ENCODE data around the gene ST8SIA4.
A peak's percentile ranks its signal among the peaks of the same experiment; 100 is the strongest.
"Not testable (repeated sequence)": the region's sequence is repeated elsewhere in the genome, so short reads cannot be mapped to it uniquely, and the experiment has no call there.

ST8SIA4 gene

GRCh38 chr5:100789694-100790093 lies 113.4 kb downstream of the ST8SIA4 start:
- peaks cover 10 to 39% of the 10 kb centered on the region in 2 donors for H3K9me3 Mint-ChIP-seq

GRCh38 chr5:100788417-100788816 lies 114.7 kb downstream of the ST8SIA4 start:
- Mint-ChIP-seq H3K4me3 (no peak overlapping the region), H3K9me3 (peaks cover 10 to 30% of the 10 kb centered on the region in 2 donors), H3K27me3 (peaks cover 11% of the 10 kb centered on the region), H3K4me1 (peaks cover 8% of the 10 kb centered on the region), H3K27ac (no peak overlapping the region)
- no peak for ATAC-seq
- DNase-seq = no peak

More at GRCh38 chr5:100789694-100790093, 113.4 kb downstream of the ST8SIA4 start:
- ATAC-seq (no peak), DNase-seq (no peak)
- H3K4me3 Mint-ChIP-seq = no peak overlapping the region
- H3K4me1 Mint-ChIP-seq = peaks cover 8% of the 10 kb centered on the region
- peaks cover 11% of the 10 kb centered on the region for H3K27me3 Mint-ChIP-seq
- H3K27ac Mint-ChIP-seq = no peak overlapping the region

GRCh38 chr5:100787648-100788047 lies 115.4 kb downstream of the ST8SIA4 start:
- Mint-ChIP-seq H3K4me3 (no peak overlapping the region), H3K4me1 (peaks cover 8% of the 10 kb centered on the region), H3K27me3 (peaks cover 11% of the 10 kb centered on the region), H3K27ac (no peak overlapping the region), H3K9me3 (peaks cover 8 to 22% of the 10 kb centered on the region in 2 donors)
- ATAC-seq (no peak), DNase-seq (no peak)

GRCh38 chr5:100785536-100785935 lies 117.5 kb downstream of the ST8SIA4 start:
- not testable (repeated sequence) for H3K27me3 Mint-ChIP-seq, DNase-seq, H3K4me3 Mint-ChIP-seq, H3K27ac Mint-ChIP-seq, ATAC-seq
- peaks cover 17% of the 10 kb centered on the region for H3K4me1 Mint-ChIP-seq
- H3K9me3 Mint-ChIP-seq = peaks cover 14 to 18% of the 10 kb centered on the region in 2 donors

- peak overlapping the region; percentile 93 to 98 for H3K27ac Mint-ChIP-seq
- no peak for DNase-seq
- H3K27me3 Mint-ChIP-seq = no peaks in the 10 kb centered on the region
- H3K9me3 Mint-ChIP-seq = peaks cover 7 to 15% of the 10 kb centered on the region in 2 donors
- peak; percentile 87 for ATAC-seq
- peak overlapping the region; percentile 68 to 80 for H3K4me3 Mint-ChIP-seq
- H3K4me1 Mint-ChIP-seq = peaks cover 48% of the 10 kb centered on the region
Observed at GRCh38 chr5:100780376-100780870, 122.7 kb downstream of the ST8SIA4 start.

- Mint-ChIP-seq H3K27me3 (no peaks in the 10 kb centered on the region), H3K4me3 (peak overlapping the region; percentile 68 to 80), H3K9me3 (peaks cover 1 to 11% of the 10 kb centered on the region in 2 donors), H3K4me1 (peaks cover 54% of the 10 kb centered on the region), H3K27ac (peak overlapping the region; percentile 93 to 98)
- DNase-seq (no peak), ATAC-seq (peak; percentile 44)
Observed at GRCh38 chr5:100779669-100780375, 123.3 kb downstream of the ST8SIA4 start.

DNA sequence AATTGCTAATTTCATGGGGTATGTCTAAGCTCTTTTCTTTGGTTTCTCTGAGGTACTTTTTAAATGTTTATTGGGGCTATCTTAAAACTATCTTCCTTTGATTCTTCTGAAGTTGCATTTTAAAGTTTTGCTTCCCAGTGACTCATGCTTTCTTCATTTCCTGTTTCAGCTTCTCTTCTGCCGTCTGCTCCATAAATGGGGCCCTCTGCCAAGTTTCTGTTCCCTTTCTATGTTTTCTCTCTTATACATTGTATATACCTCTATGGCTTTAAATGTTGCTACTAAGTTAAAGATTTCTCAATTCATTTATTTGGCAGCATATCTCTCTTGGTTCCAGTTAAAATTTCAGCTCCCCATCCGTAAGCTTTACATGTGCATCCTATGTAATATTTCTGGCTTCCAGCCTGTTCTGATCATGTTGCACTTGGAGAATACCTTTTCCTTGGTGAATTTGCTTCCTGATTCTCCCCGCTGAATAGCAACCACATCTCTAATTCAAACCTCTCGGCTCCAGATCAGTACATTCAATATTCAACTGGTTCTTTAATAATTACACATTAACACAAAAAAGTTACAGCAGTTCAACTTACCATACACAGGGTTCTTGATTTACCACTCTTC lies 125.3 kb downstream of the ST8SIA4 start:
- DNase-seq (no peak), ATAC-seq (no peak)
- no peaks in the 10 kb centered on the region for H3K27me3 Mint-ChIP-seq
- H3K27ac Mint-ChIP-seq = peak overlapping the region; percentile 1 to 94
- H3K9me3 Mint-ChIP-seq = peaks cover 0 to 10% of the 10 kb centered on the region in 2 donors
- peak overlapping the region; percentile 51 to 65 for H3K4me3 Mint-ChIP-seq
- peaks cover 55% of the 10 kb centered on the region for H3K4me1 Mint-ChIP-seq

- H3K27me3 Mint-ChIP-seq = no peaks in the 10 kb centered on the region
- DNase-seq = no peak
- H3K9me3 Mint-ChIP-seq = peaks cover 0 to under 1% of the 10 kb centered on the region in 2 donors
- no peak overlapping the region for H3K27ac Mint-ChIP-seq
- H3K4me1 Mint-ChIP-seq = peaks cover 50% of the 10 kb centered on the region
- H3K4me3 Mint-ChIP-seq = no peak overlapping the region
- ATAC-seq = no peak
Observed at GRCh38 chr5:100775533-100775855, 127.6 kb downstream of the ST8SIA4 start.

- DNase-seq (no peak), ATAC-seq (no peak)
- H3K4me3 Mint-ChIP-seq = no peak overlapping the region
- H3K4me1 Mint-ChIP-seq = peaks cover 24% of the 10 kb centered on the region
- no peak overlapping the region for H3K27ac Mint-ChIP-seq
- H3K9me3 Mint-ChIP-seq = peaks cover 0 to 7% of the 10 kb centered on the region in 2 donors
- no peaks in the 10 kb centered on the region for H3K27me3 Mint-ChIP-seq
Observed at GRCh38 chr5:100772548-100772947, 130.5 kb downstream of the ST8SIA4 start.

GRCh38 chr5:100772006-100772405 lies 131.1 kb downstream of the ST8SIA4 start:
- H3K4me1 Mint-ChIP-seq = peaks cover 21% of the 10 kb centered on the region
- DNase-seq (no peak), ATAC-seq (no peak)
- no peaks in the 10 kb centered on the region for H3K27me3 Mint-ChIP-seq
- no peak overlapping the region for H3K27ac Mint-ChIP-seq
- peaks cover 0 to 7% of the 10 kb centered on the region in 2 donors for H3K9me3 Mint-ChIP-seq
- no peak overlapping the region for H3K4me3 Mint-ChIP-seq

GRCh38 chr5:100771181-100771580 lies 131.9 kb downstream of the ST8SIA4 start:
- Mint-ChIP-seq H3K9me3 (peaks cover 0 to 7% of the 10 kb centered on the region in 2 donors), H3K4me1 (peaks cover 16% of the 10 kb centered on the region), H3K27ac (no peak overlapping the region), H3K4me3 (no peak overlapping the region), H3K27me3 (no peaks in the 10 kb centered on the region)
- ATAC-seq (no peak), DNase-seq (no peak)

GRCh38 chr5:100768221-100768620 lies 134.9 kb downstream of the ST8SIA4 start:
- no peak overlapping the region for H3K27ac Mint-ChIP-seq
- ATAC-seq = no peak

GRCh38 chr5:100762995-100763394 lies 140.1 kb downstream of the ST8SIA4 start:
- H3K27ac Mint-ChIP-seq = no peak overlapping the region
- DNase-seq (no peak), ATAC-seq (no peak)
- no peaks in the 10 kb centered on the region for H3K9me3 Mint-ChIP-seq
- H3K4me3 Mint-ChIP-seq = no peak overlapping the region
- H3K4me1 Mint-ChIP-seq = no peaks in the 10 kb centered on the region
- H3K27me3 Mint-ChIP-seq = no peaks in the 10 kb centered on the region

More at GRCh38 chr5:100768221-100768620, 134.9 kb downstream of the ST8SIA4 start:
- peaks cover 6% of the 10 kb centered on the region for H3K4me1 Mint-ChIP-seq
- DNase-seq = no peak
- peaks cover 0 to 7% of the 10 kb centered on the region in 2 donors for H3K9me3 Mint-ChIP-seq
- no peaks in the 10 kb centered on the region for H3K27me3 Mint-ChIP-seq
- H3K4me3 Mint-ChIP-seq = no peak overlapping the region

- H3K4me1 Mint-ChIP-seq = no peaks in the 10 kb centered on the region
- no peak overlapping the region for H3K4me3 Mint-ChIP-seq
- H3K27ac Mint-ChIP-seq = no peak overlapping the region
- no peaks in the 10 kb centered on the region for H3K27me3 Mint-ChIP-seq
- ATAC-seq (no peak), DNase-seq (no peak)
- H3K9me3 Mint-ChIP-seq = no peaks in the 10 kb centered on the region
Observed at GRCh38 chr5:100762108-100762507, 141.0 kb downstream of the ST8SIA4 start.

- Mint-ChIP-seq H3K4me1 (no peaks in the 10 kb centered on the region), H3K27me3 (no peaks in the 10 kb centered on the region), H3K27ac (no peak overlapping the region), H3K9me3 (no peaks in the 10 kb centered on the region), H3K4me3 (no peak overlapping the region)
- DNase-seq (no peak), ATAC-seq (no peak)
Observed at GRCh38 chr5:100761192-100761591, 141.9 kb downstream of the ST8SIA4 start.

GRCh38 chr5:100760688-100761087 lies 142.4 kb downstream of the ST8SIA4 start:
- H3K9me3 Mint-ChIP-seq = no peaks in the 10 kb centered on the region
- no peak for ATAC-seq

More at GRCh38 chr5:100760688-100761087, 142.4 kb downstream of the ST8SIA4 start:
- no peak for DNase-seq
- Mint-ChIP-seq H3K27ac (no peak overlapping the region), H3K27me3 (no peaks in the 10 kb centered on the region), H3K4me1 (no peaks in the 10 kb centered on the region), H3K4me3 (no peak overlapping the region)
